ENCODE results near the gene PTPN14. TPM values are rescaled to one million over a fixed set of nuclear protein-coding genes. Genes with fewer than 3 reads are reported as not detected.

The PTPN14 gene
- total RNA-seq, 1 experiment from 2014 or later: 76.4 TPM

DNA sequence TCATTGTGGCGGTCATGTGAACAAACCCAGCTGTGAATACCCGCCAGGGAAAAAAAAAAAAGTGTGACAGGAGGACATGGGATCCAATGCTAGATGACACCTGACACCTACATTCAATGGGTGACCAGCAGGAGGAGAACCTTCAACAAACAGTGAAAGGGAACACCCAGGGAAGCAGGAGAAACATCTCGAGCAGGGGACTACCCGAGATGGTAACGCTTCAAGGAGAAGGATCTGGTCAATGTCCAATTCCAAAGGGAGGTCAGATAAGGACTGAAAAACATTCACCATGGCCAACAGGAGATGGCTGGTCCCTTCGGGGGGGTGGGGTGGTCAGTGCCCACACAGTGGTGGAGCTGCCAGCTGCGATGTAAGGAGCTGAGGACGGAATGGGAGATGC is 46.3 kb downstream of the PTPN14 start:
- H4K5ac ChIP-seq (ENCODE audit: insufficient read length, low read depth, low read length): no peak overlapping the region
- H3K4me1 Mint-ChIP-seq: peaks cover 45 to 54% of the 10 kb centered on the region in 2 experiments
- H3K4me2 ChIP-seq (ENCODE audit: insufficient read depth, insufficient read length, low read length): no peak overlapping the region
- no peak overlapping the region for H3K23ac ChIP-seq (ENCODE audit: insufficient read length, low read depth, low read length)
- no peak overlapping the region for H3K56ac ChIP-seq (ENCODE audit: insufficient read length, low read depth, low read length)
- H2BK5ac ChIP-seq (ENCODE audit: insufficient read length, low read length): no peak overlapping the region
- peaks cover 2% of the 10 kb centered on the region for H3K79me1 ChIP-seq (ENCODE audit: insufficient read depth, low read depth, low read length, poor library complexity, severe bottlenecking)
- no peaks in the 10 kb centered on the region for H3K23me2 ChIP-seq (ENCODE audit: insufficient read length, low read depth, low read length, poor library complexity, severe bottlenecking)
- H3K27ac ChIP-seq (ENCODE audit: insufficient read length, low read depth, low read length): no peak overlapping the region
- no peak overlapping the region for H3T11ph ChIP-seq (ENCODE audit: low read length)
- H3K4me3 Mint-ChIP-seq: no peak overlapping the region; a peak in 1 of 5 replicates
- H3K36me3 Mint-ChIP-seq (ENCODE audit: insufficient read depth in 1 of 3, low read depth in 3 of 3): peaks cover 7 to 18% (median 15%) of the 10 kb centered on the region in 3 experiments
- H3K9me3 ChIP-seq (ENCODE audit: control insufficient read depth, low read depth, low read length): peaks cover 4% of the 10 kb centered on the region
- no peaks in the 10 kb centered on the region for H3K27me3 Mint-ChIP-seq (ENCODE audit: low read depth)
- DNase-seq: peak; percentile 49
- H3K27me3 ChIP-seq (ENCODE audit: insufficient read depth, low read length): no peaks in the 10 kb centered on the region
- H4K8ac ChIP-seq (replicated peaks; ENCODE audit: insufficient read length, low read depth, low read length): no peak overlapping the region
- no peak overlapping the region for H2BK120ac ChIP-seq (ENCODE audit: low read depth, low read length, poor library complexity, severe bottlenecking)
- no peak overlapping the region for H2AK5ac ChIP-seq (ENCODE audit: insufficient read length, low read length)
- H3K9ac ChIP-seq (ENCODE audit: extremely low read depth, insufficient read length, low read length): no peak overlapping the region
- H3K27ac Mint-ChIP-seq: peak overlapping the region; percentile 72 to 87 (median 81); a peak in 6 of 7 replicates
- no peak overlapping the region for H3K18ac ChIP-seq (ENCODE audit: insufficient read length, low read depth, low read length)
- peaks cover 10 to 11% of the 10 kb centered on the region in 2 experiments for H3K9me3 Mint-ChIP-seq
- TF ChIP-seq, protein P1, sequence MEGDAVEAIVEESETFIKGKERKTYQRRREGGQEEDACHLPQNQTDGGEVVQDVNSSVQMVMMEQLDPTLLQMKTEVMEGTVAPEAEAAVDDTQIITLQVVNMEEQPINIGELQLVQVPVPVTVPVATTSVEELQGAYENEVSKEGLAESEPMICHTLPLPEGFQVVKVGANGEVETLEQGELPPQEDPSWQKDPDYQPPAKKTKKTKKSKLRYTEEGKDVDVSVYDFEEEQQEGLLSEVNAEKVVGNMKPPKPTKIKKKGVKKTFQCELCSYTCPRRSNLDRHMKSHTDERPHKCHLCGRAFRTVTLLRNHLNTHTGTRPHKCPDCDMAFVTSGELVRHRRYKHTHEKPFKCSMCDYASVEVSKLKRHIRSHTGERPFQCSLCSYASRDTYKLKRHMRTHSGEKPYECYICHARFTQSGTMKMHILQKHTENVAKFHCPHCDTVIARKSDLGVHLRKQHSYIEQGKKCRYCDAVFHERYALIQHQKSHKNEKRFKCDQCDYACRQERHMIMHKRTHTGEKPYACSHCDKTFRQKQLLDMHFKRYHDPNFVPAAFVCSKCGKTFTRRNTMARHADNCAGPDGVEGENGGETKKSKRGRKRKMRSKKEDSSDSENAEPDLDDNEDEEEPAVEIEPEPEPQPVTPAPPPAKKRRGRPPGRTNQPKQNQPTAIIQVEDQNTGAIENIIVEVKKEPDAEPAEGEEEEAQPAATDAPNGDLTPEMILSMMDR (conservative IDR thresholded peaks at IDR 0.05): peak; percentile 35; the same call in 2 of the 3 replicates
- no peak overlapping the region for H3K14ac ChIP-seq (ENCODE audit: insufficient read depth, low read length)
- H2AFZ ChIP-seq (ENCODE audit: low read length): no peak overlapping the region
- no peak overlapping the region for H3K4ac ChIP-seq (ENCODE audit: low read depth, low read length)
- peaks cover 12% of the 10 kb centered on the region; the same call in 1 of the 2 replicates for H3K4me1 ChIP-seq (ENCODE audit: insufficient read depth, low read length)
- no peak overlapping the region for H2BK20ac ChIP-seq (ENCODE audit: low read depth, low read length, poor library complexity, severe bottlenecking)
- no peak overlapping the region for H2BK15ac ChIP-seq (ENCODE audit: low read depth, low read length)
- WGBS (ENCODE audit: extremely low coverage, insufficient read length, low lambda C conversion rate): no CpG with 5 or more reads among the region's 8 CpGs
- H2BK12ac ChIP-seq (ENCODE audit: insufficient read length, low read depth, low read length): no peak overlapping the region
- H4K20me1 ChIP-seq (ENCODE audit: control insufficient read depth, insufficient read depth, insufficient read length): no peaks in the 10 kb centered on the region
- H3K79me2 ChIP-seq (ENCODE audit: insufficient read depth, low read length): peaks cover 10% of the 10 kb centered on the region; the same call in 1 of the 2 replicates
- no peak overlapping the region for H4K91ac ChIP-seq (ENCODE audit: insufficient read length, low read depth, low read length)
